DOHH2 (cell line): Measurements from ENCODE around the gene ITGAV.

Source experiments
- H3F3A ChIP-seq: fragments of 200-600 bp; sonication (generic), shearing (Covaris generic); 2 replicates; pipeline ENCODE4 v1.6.0; 2016; ENCODE audit warnings: antibody characterized with exemption, mild to moderate bottlenecking; ENCODE audit not compliant: control insufficient read depth, insufficient read depth
- H3K27ac ChIP-seq: fragments of 200-600 bp; sonication (generic); 2 replicates; pipeline ENCODE4 v1.5.1; 2014; ENCODE audit warnings: low read depth, mild to moderate bottlenecking, low read length, moderate library complexity
- H3K27me3 ChIP-seq: fragments of 200-600 bp; sonication (generic); 2 replicates; pipeline ENCODE4 v1.6.1; 2014; ENCODE audit warnings: mild to moderate bottlenecking, low read length, mixed read lengths; ENCODE audit not compliant: control insufficient read depth
- H3K36me3 ChIP-seq: fragments of 200-600 bp; sonication (generic); 2 replicates; pipeline ENCODE4 v1.6.1; 2014; ENCODE audit warnings: mild to moderate bottlenecking, low read length, moderate library complexity, mixed read lengths; ENCODE audit not compliant: control insufficient read depth
- H3K4me1 ChIP-seq: fragments of 200-600 bp; sonication (generic); 2 replicates; pipeline ENCODE4 v1.6.1; 2014; ENCODE audit warnings: mild to moderate bottlenecking, low read length, mixed read lengths; ENCODE audit not compliant: control insufficient read depth
- H3K4me2 ChIP-seq: fragments of 200-600 bp; sonication (generic); 2 replicates; pipeline ENCODE4 v1.6.0; 2014; ENCODE audit warnings: mild to moderate bottlenecking, low read length, moderate library complexity
- H3K4me3 ChIP-seq: fragments of 200-600 bp; sonication (generic); 2 replicates; pipeline ENCODE4 v1.5.1; 2014; ENCODE audit warnings: mild to moderate bottlenecking, low read length, mixed read lengths
- H3K79me2 ChIP-seq: fragments of 200-600 bp; sonication (generic); 2 replicates; pipeline ENCODE4 v1.6.1; 2014; ENCODE audit warnings: mild to moderate bottlenecking, low read length, mixed read lengths; ENCODE audit not compliant: control insufficient read depth
- H3K9me2 ChIP-seq: fragments of 200-600 bp; sonication (generic); replicated peaks from 2 replicates; pipeline ENCODE4 v1.6.1; 2014; ENCODE audit warnings: mild to moderate bottlenecking, low read length, mixed read lengths; ENCODE audit not compliant: control insufficient read depth
- H3K9me3 ChIP-seq: fragments of 200-600 bp; sonication (generic); 2 replicates; pipeline ENCODE4 v1.6.1; 2014; ENCODE audit warnings: antibody characterized with exemption, low read length, mixed read lengths; ENCODE audit not compliant: control insufficient read depth, insufficient read depth
- H4K20me1 ChIP-seq: fragments of 200-600 bp; sonication (generic); 2 replicates; pipeline ENCODE4 v1.6.0; 2014; ENCODE audit warnings: low read depth, mild to moderate bottlenecking, antibody characterized with exemption, low read length, moderate library complexity; ENCODE audit not compliant: control insufficient read depth, insufficient read depth
- EZH2phosphoT487 ChIP-seq: fragments of 200-600 bp; sonication (generic); IDR thresholded peaks from 2 replicates; pipeline ENCODE4 v1.6.1; 2017; ENCODE audit warnings: borderline replicate concordance, mild to moderate bottlenecking, antibody characterized with exemption, low read length, moderate library complexity, mixed read lengths
- TF ChIP-seq, protein P1 (sequence below): fragments of 200-600 bp; sonication (generic); IDR thresholded peaks from one replicate; pipeline ENCODE4 v1.5.1; 2014; ENCODE audit warnings: antibody characterized with exemption, mild to moderate bottlenecking, low read depth, low read length; ENCODE audit not compliant: poor library complexity, severe bottlenecking

ITGAV gene

DNA sequence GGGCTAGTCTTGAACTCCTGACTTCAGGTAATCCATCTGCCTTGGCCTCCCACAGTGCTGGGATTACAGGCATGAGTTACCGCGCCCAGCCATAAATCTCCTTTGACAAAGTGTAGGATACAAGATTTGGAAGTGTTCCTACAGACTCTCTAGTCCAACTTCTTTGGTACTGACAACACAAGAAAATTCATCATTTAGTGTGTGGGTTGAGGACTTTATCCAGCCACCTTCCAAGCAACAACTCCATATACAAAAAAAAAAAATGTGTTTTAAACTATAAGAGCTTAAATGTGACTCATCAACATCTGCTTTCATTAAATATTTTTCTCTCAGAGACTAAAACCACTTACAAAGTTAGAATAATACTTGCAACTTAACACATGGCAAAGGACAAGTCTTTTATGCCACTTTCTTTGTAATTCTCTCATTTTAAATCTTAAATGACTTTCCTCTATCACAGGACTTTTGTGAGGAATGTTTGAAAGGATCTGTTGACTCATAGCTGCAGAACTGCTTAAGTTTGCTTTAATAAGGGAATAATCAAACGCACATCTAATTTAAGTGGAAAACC is 46.2 kb upstream of the ITGAV start:
- no peaks in the 10 kb centered on the region for H3K4me1 ChIP-seq
- no peak overlapping the region for H3K27ac ChIP-seq
- H3K9me2 ChIP-seq, result no peaks in the 10 kb centered on the region
- H3K79me2 ChIP-seq, result no peaks in the 10 kb centered on the region
- H3K4me2 ChIP-seq, result no peak overlapping the region
- H3K36me3 ChIP-seq, result no peaks in the 10 kb centered on the region
- TF ChIP-seq, protein P1, sequence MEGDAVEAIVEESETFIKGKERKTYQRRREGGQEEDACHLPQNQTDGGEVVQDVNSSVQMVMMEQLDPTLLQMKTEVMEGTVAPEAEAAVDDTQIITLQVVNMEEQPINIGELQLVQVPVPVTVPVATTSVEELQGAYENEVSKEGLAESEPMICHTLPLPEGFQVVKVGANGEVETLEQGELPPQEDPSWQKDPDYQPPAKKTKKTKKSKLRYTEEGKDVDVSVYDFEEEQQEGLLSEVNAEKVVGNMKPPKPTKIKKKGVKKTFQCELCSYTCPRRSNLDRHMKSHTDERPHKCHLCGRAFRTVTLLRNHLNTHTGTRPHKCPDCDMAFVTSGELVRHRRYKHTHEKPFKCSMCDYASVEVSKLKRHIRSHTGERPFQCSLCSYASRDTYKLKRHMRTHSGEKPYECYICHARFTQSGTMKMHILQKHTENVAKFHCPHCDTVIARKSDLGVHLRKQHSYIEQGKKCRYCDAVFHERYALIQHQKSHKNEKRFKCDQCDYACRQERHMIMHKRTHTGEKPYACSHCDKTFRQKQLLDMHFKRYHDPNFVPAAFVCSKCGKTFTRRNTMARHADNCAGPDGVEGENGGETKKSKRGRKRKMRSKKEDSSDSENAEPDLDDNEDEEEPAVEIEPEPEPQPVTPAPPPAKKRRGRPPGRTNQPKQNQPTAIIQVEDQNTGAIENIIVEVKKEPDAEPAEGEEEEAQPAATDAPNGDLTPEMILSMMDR, result no peak
- H3K27me3 ChIP-seq, result no peaks in the 10 kb centered on the region
- H3K9me3 ChIP-seq, result no peaks in the 10 kb centered on the region
- no peaks in the 10 kb centered on the region for H4K20me1 ChIP-seq
- H3F3A ChIP-seq, result no peaks in the 10 kb centered on the region
- no peak overlapping the region for H3K4me3 ChIP-seq

DNA sequence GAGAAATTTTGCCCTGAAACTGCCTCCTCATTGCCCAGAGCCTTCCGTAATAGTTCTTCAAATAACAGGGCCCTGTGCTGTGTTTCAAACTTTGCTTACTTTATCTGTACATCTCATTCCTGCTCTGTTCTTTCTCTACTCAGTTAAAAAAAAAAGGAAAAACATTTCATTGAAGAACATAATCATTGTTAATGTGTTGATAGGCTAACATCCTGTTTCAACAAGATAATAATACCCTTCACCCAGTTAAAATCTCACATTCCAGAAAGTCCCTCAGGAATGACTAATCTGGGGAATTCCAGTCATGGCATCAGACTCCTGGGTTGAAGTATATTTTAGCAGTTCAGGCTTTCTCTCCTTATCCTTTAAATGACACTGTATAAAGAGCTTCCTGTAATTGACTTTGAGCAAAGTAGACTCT is 45.6 kb upstream of the ITGAV start:
- H3K27ac ChIP-seq, result no peak overlapping the region

DNA sequence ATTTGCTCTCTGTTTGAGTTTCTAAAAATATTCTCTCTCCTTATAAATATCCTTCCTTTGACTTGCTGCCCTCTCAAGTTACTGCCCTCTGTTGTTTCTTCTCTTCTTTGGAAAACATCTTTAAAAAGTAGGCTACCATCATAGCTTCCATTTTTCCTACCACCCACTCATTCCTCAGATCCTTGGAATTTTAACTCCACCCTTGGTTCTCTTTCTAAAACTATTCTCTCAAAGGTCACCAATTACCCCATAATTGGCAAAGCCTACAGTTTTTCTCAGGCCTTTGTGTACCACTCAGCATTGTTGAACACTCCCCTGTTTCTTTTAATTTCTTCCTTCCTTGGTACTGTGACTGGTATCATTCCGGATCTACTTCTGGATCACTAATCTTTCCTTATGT is 43.0 kb upstream of the ITGAV start:
- TF ChIP-seq, protein P1, result no peak
- no peak for TF ChIP-seq EZH2phosphoT487
- Histone ChIP-seq H3K9me2 (no peaks in the 10 kb centered on the region), H3K36me3 (no peaks in the 10 kb centered on the region), H3K9me3 (no peaks in the 10 kb centered on the region), H3K27me3 (no peaks in the 10 kb centered on the region), H3F3A (no peaks in the 10 kb centered on the region), H3K27ac (no peak overlapping the region), H4K20me1 (no peaks in the 10 kb centered on the region), H3K4me1 (no peaks in the 10 kb centered on the region), H3K4me3 (no peak overlapping the region), H3K4me2 (no peak overlapping the region), H3K79me2 (no peaks in the 10 kb centered on the region)

More for the DNA sequence above, 45.6 kb upstream of the ITGAV start:
- TF ChIP-seq, protein P1, result no peak
- TF ChIP-seq EZH2phosphoT487, result no peak
- Histone ChIP-seq H4K20me1 (no peaks in the 10 kb centered on the region), H3F3A (no peaks in the 10 kb centered on the region), H3K79me2 (no peaks in the 10 kb centered on the region), H3K9me3 (no peaks in the 10 kb centered on the region), H3K4me2 (no peak overlapping the region), H3K36me3 (no peaks in the 10 kb centered on the region), H3K4me3 (no peak overlapping the region), H3K4me1 (no peaks in the 10 kb centered on the region), H3K27me3 (no peaks in the 10 kb centered on the region), H3K9me2 (no peaks in the 10 kb centered on the region)
